GM12878 (cell line): ENCODE data around the gene EDC3. TPM values are rescaled to one million over a fixed set of nuclear protein-coding genes. Genes with fewer than 3 reads are reported as not detected.

Source experiments
- ATAC-seq: fragments of 200-7000 bp; cut with Tn5 transposase; 3 replicates; pipeline ENCODE4 v1.9.1; 2020; ENCODE audit warnings: mild to moderate bottlenecking, moderate library complexity
- BruUV-seq: library from RNA; stranded (reverse); fragments of 400-500 nt; replicated peaks from 2 replicates; lab custom pipeline; 2021; lab: Mats Ljungman, UMichigan
- CTCF ChIA-PET: fragments of 300-600 bp; sonication (Branson Sonifier 250); formaldehyde crosslinking; extraction: SDS; loops from one replicate; lab custom pipeline; 2021; ENCODE audit warnings: inconsistent platforms; lab: Yijun Ruan, JAX
- POLR2A ChIA-PET: fragments of 350-600 bp; formaldehyde crosslinking; extraction: SDS; loops from one replicate; lab custom pipeline; 2021; ENCODE audit warnings: inconsistent platforms; lab: Charles Lee
- RAD21 ChIA-PET: fragments of 300-600 bp; sonication (Branson Sonifier 250); formaldehyde crosslinking; loops from one replicate; lab custom pipeline; 2023; ENCODE audit warnings: antibody characterized with exemption; ENCODE audit not compliant: unreplicated experiment; lab: Charles Lee
- SMC1A ChIA-PET: fragments of 300-600 bp; sonication (Branson Sonifier 250); formaldehyde crosslinking; loops from one replicate; lab custom pipeline; 2023; ENCODE audit not compliant: unreplicated experiment, uncharacterized antibody; lab: Charles Lee
- DNase-seq: peaks from one replicate; pipeline ENCODE4 v3.0.0-alpha.2; 2011; ENCODE audit warnings: low read depth, low spot score
- FAIRE-seq: peaks from 3 replicates; lab custom pipeline; 2011; peaks lifted over from hg19 to GRCh38; lab: Jason Lieb, UNC
- H2AFZ ChIP-seq: 2 replicates; pipeline ENCODE4 v1.6.0; 2011; ENCODE audit warnings: low read depth, low read length, control low read depth; ENCODE audit not compliant: control insufficient read depth
- H3K27ac ChIP-seq: 2 replicates; pipeline ENCODE4 v1.5.1; 2011; ENCODE audit warnings: control low read depth; ENCODE audit not compliant: control insufficient read depth, insufficient read depth
- H3K27me3 ChIP-seq, 2 experiments: replicated peaks in 1 of 2; 2 replicates each; pipeline versions ENCODE4 v1.6.0 to v1.6.1; 2011; ENCODE audit warnings: low read length in 1 of 2; ENCODE audit not compliant: control insufficient read depth in 2 of 2, insufficient read depth in 2 of 2
- H3K36me3 ChIP-seq, 2 experiments: 2 replicates each; pipeline ENCODE4 v1.5.1; 2011; ENCODE audit warnings: low read length in 1 of 2; ENCODE audit not compliant: control insufficient read depth in 2 of 2, insufficient read depth in 2 of 2
- H3K4me1 ChIP-seq: 2 replicates; pipeline ENCODE4 v1.6.1; 2011; ENCODE audit warnings: mild to moderate bottlenecking, low read length, moderate library complexity, mixed read lengths; ENCODE audit not compliant: control insufficient read depth, insufficient read depth
- H3K4me2 ChIP-seq: 2 replicates; pipeline ENCODE4 v1.6.0; 2011; ENCODE audit warnings: control low read depth; ENCODE audit not compliant: control insufficient read depth, insufficient read depth
- H3K4me3 ChIP-seq: fragments of 200-600 bp; sonication (generic); 2 replicates; pipeline ENCODE4 v1.5.1; 2016
- H3K79me2 ChIP-seq: 2 replicates; pipeline ENCODE4 v1.6.0; 2011; ENCODE audit warnings: low read length; ENCODE audit not compliant: control insufficient read depth, insufficient read depth
- H3K9ac ChIP-seq: 2 replicates; pipeline ENCODE4 v1.8.0; 2011; ENCODE audit warnings: low read length, control low read depth, mixed read lengths; ENCODE audit not compliant: control insufficient read depth, insufficient read depth
- H3K9me3 ChIP-seq: replicated peaks from 3 replicates; pipeline ENCODE4 v1.5.1; 2011; ENCODE audit warnings: mild to moderate bottlenecking, low read length; ENCODE audit not compliant: control insufficient read depth, insufficient read depth
- H4K20me1 ChIP-seq: 2 replicates; pipeline ENCODE4 v1.6.0; 2011; ENCODE audit not compliant: control insufficient read depth, insufficient read depth
- CBX5 ChIP-seq: sonication (generic); IDR thresholded peaks from 2 replicates; pipeline ENCODE4 v1.6.1; 2016; ENCODE audit warnings: low read depth, moderate library complexity, mild to moderate bottlenecking, inconsistent platforms
- CHD2 ChIP-seq: IDR thresholded peaks from 2 replicates; pipeline ENCODE4 v1.6.1; 2011; ENCODE audit warnings: low read depth, low read length, improper control_type of control experiment, borderline replicate concordance
- CUX1 ChIP-seq: IDR thresholded peaks from 2 replicates; pipeline ENCODE4 v1.6.1; 2012; ENCODE audit warnings: improper control_type of control experiment, low read depth, low read length; ENCODE audit not compliant: insufficient replicate concordance
- HDGF ChIP-seq: fragments of 450-650 bp; IDR thresholded peaks from 2 replicates; pipeline ENCODE4 v1.6.1; 2016; ENCODE audit warnings: antibody characterized with exemption
- KLF5 ChIP-seq: fragments of 450-650 bp; IDR thresholded peaks from 2 replicates; pipeline ENCODE4 v1.6.1; 2014; ENCODE audit warnings: mild to moderate bottlenecking; ENCODE audit not compliant: partially characterized antibody
- NFIC ChIP-seq: IDR thresholded peaks from 2 replicates; pipeline ENCODE4 v1.6.1; 2012; ENCODE audit warnings: low read depth, mild to moderate bottlenecking, inconsistent platforms, low read length, moderate library complexity
- NKRF ChIP-seq: fragments of 450-650 bp; conservative IDR thresholded peaks from 2 replicates; pipeline ENCODE4 v1.6.1; 2017; ENCODE audit warnings: mild to moderate bottlenecking, moderate library complexity
- NR2C1 ChIP-seq: fragments of 450-650 bp; IDR thresholded peaks from 2 replicates; pipeline ENCODE4 v1.6.1; 2017; ENCODE audit warnings: antibody characterized with exemption, mild to moderate bottlenecking, moderate library complexity
- NR2F1 ChIP-seq: fragments of 450-650 bp; conservative IDR thresholded peaks from 2 replicates; pipeline ENCODE4 v1.6.1; 2017; ENCODE audit warnings: mild to moderate bottlenecking
- PAX8 ChIP-seq: fragments of 450-650 bp; IDR thresholded peaks from 2 replicates; pipeline ENCODE4 v1.6.1; 2017; ENCODE audit warnings: mild to moderate bottlenecking, moderate library complexity
- SMAD5 ChIP-seq: IDR thresholded peaks from 2 replicates; pipeline ENCODE4 v1.6.1; 2016; ENCODE audit warnings: antibody characterized with exemption, low read depth
- SP1 ChIP-seq: IDR thresholded peaks from one replicate; pipeline ENCODE4 v1.6.1; 2011; ENCODE audit warnings: low read depth, low read length
- SPI1 ChIP-seq: IDR thresholded peaks from 2 replicates; pipeline ENCODE4 v1.6.1; 2011; ENCODE audit warnings: low read depth, mild to moderate bottlenecking, low read length, moderate library complexity, borderline replicate concordance; ENCODE audit not compliant: insufficient read depth
- TCF12 ChIP-seq: IDR thresholded peaks from 2 replicates; pipeline ENCODE4 v1.6.1; 2011; ENCODE audit warnings: low read depth, mild to moderate bottlenecking, low read length
- ZBTB11 ChIP-seq: fragments of 450-650 bp; formaldehyde crosslinking; IDR thresholded peaks from 2 replicates; pipeline ENCODE4 v1.5.0; 2022; ENCODE audit warnings: mild to moderate bottlenecking, missing genetic modification characterization
- ZNF384 ChIP-seq: IDR thresholded peaks from 2 replicates; pipeline ENCODE4 v1.6.1; 2012; ENCODE audit warnings: low read depth, mild to moderate bottlenecking, low read length, improper control_type of control experiment, borderline replicate concordance
- WGBS: methylation state at CpG from one replicate; pipeline ENCODE4 v1.1.6; 2016; ENCODE audit warnings: low lambda C conversion rate; ENCODE audit not compliant: insufficient replicate concordance, insufficient coverage; ENCODE audit errors: missing lambda C conversion rate; 5-methylcytosine and 5-hydroxymethylcytosine counted together
- in situ Hi-C: fragments of 300-500 bp; cut with MboI; formaldehyde crosslinking; loops from 9 replicates; pipeline ENCODE4 v1.14.3; 2018; ENCODE audit warnings: mixed read lengths
- intact Hi-C: fragments of 100-400 bp; cut with micrococcal nuclease; formaldehyde crosslinking; loops from one replicate; pipeline ENCODE4 v1.14.2; 2022; ENCODE audit not compliant: unreplicated experiment
- polyA plus RNA-seq, 11 experiments: library from polyadenylated mRNA; depleted of rRNA in 4 of 11; unstranded in 6 of 11; stranded (reverse) in 5 of 11; fragments of >200 nt; fragmentation: Nextera tagmentation in 4 of 11; fragmentation: Illumina TruSeq in 1 of 11; extraction: Ambion mirVana in 4 of 11; extraction: Trizol in 1 of 11; gene quantifications; 1 replicate in 1 of 11; 2 replicates in 10 of 11; pipeline versions ENCODE4 v1.2.1 to v1.2.3, GENCODE V29; 2011 to 2016; ENCODE audit warnings: inconsistent platforms in 2 of 11, missing spikeins in 2 of 11, low read depth in 1 of 11
- total RNA-seq, 4 experiments: library from RNA; depleted of rRNA in 3 of 4; stranded (reverse); fragments of >200 nt in 3 of 4; fragmentation: Illumina TruSeq in 1 of 4; extraction: Trizol in 1 of 4; gene quantifications; 2 replicates each; pipeline versions ENCODE4 v1.2.1 to v1.2.3, GENCODE V29; 2013 to 2021

Gene EDC3
- total and polyA plus RNA-seq, 10 of the 15 experiments (the other 5 are each of a cell fraction or from before 2014, with no cell fraction given) = 11.8 to 48.4 (median 35.3) TPM

GRCh38 chr15:74589826-74590225, 106.0 kb downstream of the EDC3 start:
- CTCF ChIA-PET = no interaction called here
- TF ChIP-seq PAX8 (no peak), SMAD5 (no peak), KLF5 (no peak), NR2F1 (no peak), CHD2 (no peak), CBX5 (no peak), TCF12 (no peak), NR2C1 (no peak), SPI1 (no peak), ZBTB11 (no peak), NKRF (no peak), SP1 (no peak), HDGF (no peak), CUX1 (no peak), ZNF384 (no peak), NFIC (no peak)

More at GRCh38 chr15:74589826-74590225, 106.0 kb downstream of the EDC3 start:
- 98% methylated on average over 6 of the region's 6 CpGs for WGBS
- H3K27me3 ChIP-seq = no peaks in the 10 kb centered on the region
- H3K4me1 ChIP-seq = no peaks in the 10 kb centered on the region
- H4K20me1 ChIP-seq = no peaks in the 10 kb centered on the region
- no peaks in the 10 kb centered on the region for H3K79me2 ChIP-seq
- intact Hi-C loops = no loop called here
- no peak overlapping the region for H3K9ac ChIP-seq
- BruUV-seq = no TSS peak
- no peaks in the 10 kb centered on the region for H3K9me3 ChIP-seq
- no peak overlapping the region for H2AFZ ChIP-seq
- no peak for ATAC-seq
- in situ Hi-C loops = no loop called here
- ChIA-PET SMC1A (no interaction called here), RAD21 (no interaction called here), POLR2A (no interaction called here)
- no peak overlapping the region for H3K4me3 ChIP-seq
- H3K27ac ChIP-seq = no peak overlapping the region
- no peak for FAIRE-seq
- no peak for DNase-seq
- H3K4me2 ChIP-seq = no peak overlapping the region
- H3K36me3 ChIP-seq = peaks cover 52 to 61% of the 10 kb centered on the region in 2 experiments
